ACC112 (cell line): ENCODE data around the gene DSCAM.
"Not testable (repeated sequence)": the region's sequence is repeated elsewhere in the genome, so short reads cannot be mapped to it uniquely, and the experiment has no call there.

Experiments used
- H2AFZ ChIP-seq: fragments of 200-600 bp; sonication (generic); one replicate; pipeline ENCODE4 v1.6.0; 2017; ENCODE audit warnings: antibody characterized with exemption, low read length; ENCODE audit not compliant: unreplicated experiment
- H3K27ac ChIP-seq: fragments of 200-600 bp; sonication (generic); 2 replicates; pipeline ENCODE4 v1.5.1; 2014; ENCODE audit warnings: low read depth, mild to moderate bottlenecking, antibody characterized with exemption, low read length, moderate library complexity
- H3K27me3 ChIP-seq: fragments of 200-600 bp; sonication (generic); 2 replicates; pipeline ENCODE4 v1.6.1; 2014; ENCODE audit warnings: mild to moderate bottlenecking, antibody characterized with exemption, low read length, moderate library complexity, mixed read lengths; ENCODE audit not compliant: insufficient read depth
- H3K36me3 ChIP-seq: fragments of 200-600 bp; sonication (generic); 2 replicates; pipeline ENCODE4 v1.6.1; 2016; ENCODE audit warnings: mild to moderate bottlenecking, antibody characterized with exemption, low read length, moderate library complexity, mixed read lengths; ENCODE audit not compliant: insufficient read depth
- H3K4me1 ChIP-seq: fragments of 200-600 bp; sonication (generic); one replicate; pipeline ENCODE4 v1.6.1; 2016; ENCODE audit warnings: low read length, mixed read lengths; ENCODE audit not compliant: insufficient read depth, unreplicated experiment, control insufficient read depth
- H3K4me3 ChIP-seq: fragments of 200-600 bp; sonication (generic); 2 replicates; pipeline ENCODE4 v1.5.1; 2014; ENCODE audit warnings: mild to moderate bottlenecking, low read depth, low read length
- H3K79me2 ChIP-seq: fragments of 200-600 bp; sonication (generic); one replicate; pipeline ENCODE4 v1.6.0; 2016; ENCODE audit warnings: low read length; ENCODE audit not compliant: control insufficient read depth, unreplicated experiment, insufficient read depth

The DSCAM gene

DNA sequence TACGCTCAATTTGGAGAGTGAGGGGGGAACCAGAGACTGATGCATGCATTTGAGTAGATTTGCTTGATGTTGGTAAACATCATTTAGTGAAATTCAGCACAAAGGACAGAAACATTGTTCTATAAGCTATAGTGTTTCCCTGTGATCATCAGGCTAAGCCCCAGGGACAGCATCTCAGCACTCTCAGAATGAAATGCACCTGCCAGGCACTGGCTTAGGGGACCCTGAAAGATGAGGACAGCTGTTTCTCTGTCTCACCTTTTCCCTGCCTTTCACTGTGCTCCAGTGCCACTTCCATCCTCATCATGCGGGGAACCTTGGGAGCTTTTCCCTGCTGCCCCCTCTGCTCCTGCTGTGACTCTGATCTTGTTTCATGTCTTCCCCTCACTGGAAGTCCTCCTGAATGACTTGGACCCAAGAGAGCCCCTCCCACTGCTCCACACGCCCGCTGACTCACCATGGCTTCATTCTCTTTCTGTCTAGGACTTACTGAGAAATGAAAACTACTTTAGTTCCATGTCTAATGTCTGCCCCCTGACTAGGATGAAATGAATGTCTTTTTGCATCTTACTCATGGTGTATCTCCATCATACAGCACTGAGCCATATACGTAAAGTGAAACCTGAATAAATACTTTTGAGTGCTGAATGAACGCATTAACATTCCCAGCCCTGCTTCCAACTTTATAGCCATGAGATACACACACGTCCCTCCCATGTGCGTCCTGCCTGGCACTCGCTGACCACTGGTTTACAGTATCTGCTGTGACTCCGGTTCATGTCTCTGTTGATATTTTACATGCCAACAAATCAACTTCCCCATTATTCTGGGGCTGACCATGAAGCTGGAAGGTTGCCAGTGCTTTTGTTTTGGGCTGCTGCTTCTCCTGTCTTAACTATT, 797.7 kb downstream of the DSCAM start:
- H3K79me2 ChIP-seq, result no peaks in the 10 kb centered on the region
- no peak overlapping the region for H3K27ac ChIP-seq
- H3K36me3 ChIP-seq, result no peaks in the 10 kb centered on the region
- H3K27me3 ChIP-seq, result no peaks in the 10 kb centered on the region
- no peak overlapping the region for H2AFZ ChIP-seq
- no peak overlapping the region for H3K4me3 ChIP-seq
- H3K4me1 ChIP-seq, result no peaks in the 10 kb centered on the region

DNA sequence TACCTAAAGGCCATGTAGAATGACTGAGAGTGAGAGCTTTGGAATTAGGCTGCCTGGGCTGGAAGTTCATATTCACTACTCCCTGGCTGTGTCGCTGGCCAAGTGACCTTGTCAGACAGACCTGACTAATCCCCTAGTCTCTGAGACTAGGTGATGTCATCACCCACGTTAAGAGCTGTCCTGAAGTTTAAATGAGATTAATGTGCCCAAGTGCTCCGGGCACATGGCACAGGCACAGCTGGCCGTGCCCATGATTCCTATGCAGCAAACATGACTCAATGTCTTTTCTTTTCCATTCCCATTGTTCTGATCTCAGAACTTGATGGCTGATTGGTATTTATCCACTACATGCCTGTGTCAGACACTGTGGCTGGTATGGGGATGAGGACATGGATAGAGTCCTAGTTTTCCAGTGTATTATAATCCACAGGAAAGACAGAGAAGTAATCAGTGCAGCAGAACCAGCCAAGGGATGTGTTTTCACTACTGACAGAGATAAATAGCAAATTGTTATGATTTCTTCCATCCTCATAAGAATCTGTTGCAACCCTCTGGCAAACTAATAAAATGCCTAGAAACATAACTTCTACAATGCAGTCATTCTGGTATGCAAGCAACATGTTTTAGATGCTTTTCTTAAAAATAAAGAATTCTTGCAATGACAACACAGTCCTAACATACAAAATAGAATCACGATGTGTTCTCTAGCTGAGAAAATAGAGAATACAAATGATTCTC, 798.8 kb downstream of the DSCAM start:
- no peak overlapping the region for H3K27ac ChIP-seq
- H3K27me3 ChIP-seq, result no peaks in the 10 kb centered on the region
- H3K4me3 ChIP-seq, result no peak overlapping the region
- H3K36me3 ChIP-seq, result no peaks in the 10 kb centered on the region
- H2AFZ ChIP-seq, result no peak overlapping the region
- no peaks in the 10 kb centered on the region for H3K79me2 ChIP-seq
- no peaks in the 10 kb centered on the region for H3K4me1 ChIP-seq

DNA sequence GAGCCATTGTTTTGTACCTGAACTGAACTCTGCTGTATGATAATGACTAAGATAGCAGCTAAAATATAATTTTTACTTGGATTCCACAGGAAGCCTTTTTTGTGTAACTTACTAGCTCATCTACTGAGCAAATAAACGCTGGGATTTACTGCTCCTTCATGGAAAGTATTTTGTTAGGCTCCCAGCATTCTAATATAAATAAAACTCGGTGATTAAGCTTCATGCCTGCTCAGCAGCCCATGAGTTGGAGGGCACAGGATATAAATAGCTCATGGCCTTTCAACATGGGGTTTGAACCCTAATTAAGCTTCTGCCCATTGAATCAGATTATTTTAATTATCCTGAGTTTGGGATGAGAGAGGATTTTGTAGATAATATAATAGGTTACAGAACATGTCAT, 799.7 kb downstream of the DSCAM start:
- Histone ChIP-seq H3K36me3 (no peaks in the 10 kb centered on the region), H3K79me2 (no peaks in the 10 kb centered on the region)

DNA sequence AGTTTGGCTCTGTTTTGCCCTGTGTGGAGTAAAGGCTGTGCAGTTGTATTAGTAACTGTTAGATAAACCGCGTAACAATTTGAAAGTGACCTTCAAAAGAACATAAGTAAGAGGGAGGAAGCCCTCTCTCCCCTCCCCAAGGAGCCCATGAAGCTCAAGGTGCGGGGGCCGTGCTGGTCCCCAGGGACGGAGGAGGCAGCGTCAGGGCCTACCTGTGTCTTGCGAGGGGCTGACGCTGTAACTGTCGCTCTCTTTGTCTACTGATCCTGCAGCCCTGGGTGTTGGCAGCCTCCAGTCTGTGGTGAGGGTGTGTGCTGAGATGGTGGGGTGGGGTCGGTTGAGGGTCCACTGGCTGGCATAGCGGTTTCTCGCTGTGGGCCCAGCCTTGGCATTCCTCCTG, 803.1 kb downstream of the DSCAM start:
- no peak overlapping the region for H3K4me3 ChIP-seq
- H3K79me2 ChIP-seq, result no peaks in the 10 kb centered on the region
- no peak overlapping the region for H3K27ac ChIP-seq
- no peak overlapping the region for H2AFZ ChIP-seq
- no peaks in the 10 kb centered on the region for H3K27me3 ChIP-seq
- no peaks in the 10 kb centered on the region for H3K4me1 ChIP-seq
- H3K36me3 ChIP-seq, result no peaks in the 10 kb centered on the region

More for the DNA sequence above, 799.7 kb downstream of the DSCAM start:
- Histone ChIP-seq H3K4me1 (no peaks in the 10 kb centered on the region), H3K27me3 (no peaks in the 10 kb centered on the region), H2AFZ (no peak overlapping the region), H3K4me3 (no peak overlapping the region), H3K27ac (no peak overlapping the region)

DNA sequence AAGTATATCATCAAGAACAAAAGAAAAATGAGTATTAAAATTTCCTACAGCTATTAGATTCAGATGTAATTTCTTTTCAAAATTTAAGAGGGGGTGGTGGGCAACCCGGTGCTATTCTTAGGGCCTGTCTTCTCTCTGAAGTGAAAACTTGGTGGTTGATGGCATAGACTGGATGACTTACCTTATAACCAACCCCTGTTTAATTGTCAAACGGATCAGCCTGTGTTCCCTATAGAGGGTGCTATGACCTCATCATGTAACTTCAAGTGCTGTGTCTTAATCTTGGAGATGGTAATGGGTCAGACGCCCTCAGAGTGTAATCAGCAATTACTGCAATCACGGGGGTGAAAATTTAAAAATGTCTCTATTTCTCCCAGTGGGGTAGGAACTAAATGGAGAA, 803.5 kb downstream of the DSCAM start:
- H3K27ac ChIP-seq, result no peak overlapping the region
- no peak overlapping the region for H2AFZ ChIP-seq
- no peaks in the 10 kb centered on the region for H3K27me3 ChIP-seq
- H3K4me1 ChIP-seq, result no peaks in the 10 kb centered on the region
- no peaks in the 10 kb centered on the region for H3K79me2 ChIP-seq
- H3K4me3 ChIP-seq, result no peak overlapping the region
- no peaks in the 10 kb centered on the region for H3K36me3 ChIP-seq

DNA sequence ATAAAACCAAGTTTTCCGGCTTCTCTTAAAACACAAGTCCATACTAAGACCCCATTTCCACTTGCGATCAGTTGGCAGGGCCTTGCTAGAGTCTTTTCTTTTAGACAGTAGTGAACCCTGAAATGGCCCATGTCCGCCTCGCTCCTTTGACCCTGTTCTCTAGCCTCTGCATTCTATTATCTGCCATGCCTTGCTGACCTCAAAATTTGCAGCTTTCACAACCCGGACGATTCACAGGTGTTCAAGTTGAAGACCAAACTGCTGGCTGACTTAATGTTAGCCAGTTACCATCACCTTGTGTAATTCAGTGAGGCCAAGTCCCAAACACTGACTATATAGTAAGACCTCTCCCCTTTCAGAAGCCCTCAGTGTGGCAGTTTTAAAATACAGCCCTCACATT, 805.5 kb downstream of the DSCAM start:
- H3K79me2 ChIP-seq, result no peaks in the 10 kb centered on the region
- H2AFZ ChIP-seq, result no peak overlapping the region
- no peaks in the 10 kb centered on the region for H3K4me1 ChIP-seq
- no peak overlapping the region for H3K4me3 ChIP-seq
- no peaks in the 10 kb centered on the region for H3K36me3 ChIP-seq
- no peaks in the 10 kb centered on the region for H3K27me3 ChIP-seq
- no peak overlapping the region for H3K27ac ChIP-seq

DNA sequence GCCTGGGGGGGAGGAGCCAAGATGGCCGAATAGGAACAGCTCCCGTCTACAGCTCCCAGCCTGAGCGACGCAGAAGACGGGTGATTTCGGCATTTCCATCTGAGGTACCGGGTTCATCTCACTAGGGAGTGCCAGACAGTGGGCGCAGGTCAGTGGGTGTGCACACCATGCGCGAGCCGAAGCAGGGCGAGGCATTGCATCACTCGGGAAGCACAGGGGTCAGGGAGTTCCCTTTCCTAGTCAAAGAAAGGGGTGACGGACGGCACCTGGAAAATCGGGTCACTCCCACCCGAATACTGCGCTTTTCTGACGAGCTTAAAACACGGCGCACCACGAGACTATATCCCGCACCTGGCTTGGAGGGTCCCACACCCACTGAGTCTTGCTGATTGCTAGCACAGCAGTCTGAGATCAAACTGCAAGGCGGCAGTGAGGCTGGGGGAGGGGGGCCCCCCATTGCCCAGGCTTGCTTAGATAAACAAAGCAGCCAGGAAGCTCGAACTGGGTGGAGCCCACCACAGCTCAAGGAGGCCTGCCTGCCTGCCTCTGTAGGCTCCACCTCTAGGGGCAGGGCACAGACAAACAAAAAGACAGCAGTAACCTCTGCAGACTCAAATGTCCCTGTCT, 813.7 kb downstream of the DSCAM start:
- H3K27me3 ChIP-seq, H3K4me1 ChIP-seq, H3K27ac ChIP-seq, H2AFZ ChIP-seq, H3K79me2 ChIP-seq, H3K36me3 ChIP-seq, H3K4me3 ChIP-seq: not testable (repeated sequence)

DNA sequence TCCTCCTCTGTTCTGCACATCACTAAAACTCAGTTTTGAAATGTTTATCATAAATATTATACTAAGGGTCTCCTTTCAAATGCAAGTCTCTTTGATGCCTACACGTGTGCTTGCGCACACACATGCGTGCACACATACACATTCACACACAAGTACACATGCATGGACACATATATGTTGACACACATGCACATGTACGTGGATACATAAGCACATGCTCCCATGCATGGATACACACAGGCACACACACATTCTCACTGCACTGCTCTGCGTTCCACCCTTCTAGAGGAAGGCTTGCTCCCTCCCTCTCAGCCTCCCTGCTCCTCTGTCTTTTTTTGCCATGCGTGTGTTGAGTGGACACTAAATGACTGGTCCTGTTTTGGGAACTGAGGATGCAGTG, 817.1 kb downstream of the DSCAM start:
- Histone ChIP-seq H2AFZ (no peak overlapping the region), H3K4me3 (no peak overlapping the region), H3K36me3 (no peaks in the 10 kb centered on the region), H3K27ac (no peak overlapping the region), H3K79me2 (no peaks in the 10 kb centered on the region), H3K27me3 (no peaks in the 10 kb centered on the region), H3K4me1 (no peaks in the 10 kb centered on the region)

DNA sequence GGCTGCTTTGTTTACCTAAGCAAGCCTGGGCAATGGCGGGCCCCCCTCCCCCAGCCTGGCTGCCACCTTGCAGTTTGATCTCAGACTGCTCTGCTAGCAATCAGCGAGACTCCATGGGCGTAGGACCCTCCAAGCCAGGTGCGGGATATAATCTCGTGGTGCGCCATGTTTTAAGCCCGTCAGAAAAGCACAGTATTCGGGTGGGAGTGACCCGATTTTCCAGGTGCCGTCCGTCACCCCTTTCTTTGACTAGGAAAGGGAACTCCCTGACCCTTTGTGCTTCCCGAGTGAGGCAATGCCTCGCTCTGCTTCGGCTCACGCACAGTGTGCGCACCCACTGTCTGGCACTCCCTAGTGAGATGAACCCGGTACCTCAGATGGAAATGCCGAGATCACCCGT, 818.6 kb downstream of the DSCAM start:
- H2AFZ ChIP-seq, H3K36me3 ChIP-seq, H3K4me3 ChIP-seq, H3K4me1 ChIP-seq, H3K27ac ChIP-seq, H3K27me3 ChIP-seq, H3K79me2 ChIP-seq: not testable (repeated sequence)

DNA sequence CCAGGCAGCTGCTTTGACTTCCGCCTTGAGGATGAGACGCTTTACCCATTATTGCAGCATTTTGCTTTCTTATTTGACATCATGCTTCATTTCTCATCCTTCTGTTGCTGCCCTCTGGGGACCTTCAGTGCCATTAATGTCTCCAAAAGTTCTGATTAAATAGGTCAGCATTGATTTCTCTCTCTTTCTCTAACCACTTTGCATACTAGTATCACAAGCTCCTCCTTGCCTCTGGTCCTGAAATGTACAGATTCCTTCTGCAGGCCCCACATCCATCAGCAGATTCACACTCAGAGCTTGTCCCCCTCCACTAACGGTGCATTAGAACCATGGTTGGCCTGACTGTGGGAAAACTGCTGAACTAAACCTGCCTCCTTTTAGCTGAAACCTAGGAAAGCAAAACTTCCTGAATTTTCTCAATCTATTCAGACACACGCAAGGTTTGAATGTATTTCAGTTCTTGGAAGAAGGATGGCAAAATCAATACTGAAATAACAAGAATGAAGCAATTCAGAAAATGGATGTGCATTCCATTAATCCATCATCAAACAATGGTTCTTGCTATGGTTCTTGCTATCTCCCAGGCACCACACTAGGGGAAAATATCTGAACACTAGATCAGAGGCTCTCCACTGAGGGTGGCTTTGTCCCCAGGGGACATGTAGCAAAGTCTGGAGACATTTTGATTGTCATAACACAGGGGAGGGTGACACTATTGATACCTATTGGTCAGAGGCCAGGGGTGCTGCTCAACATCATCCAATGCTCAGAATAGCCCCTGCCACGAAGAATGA, 825.2 kb downstream of the DSCAM start:
- Histone ChIP-seq H3K79me2 (no peaks in the 10 kb centered on the region), H3K4me3 (no peak overlapping the region), H3K27me3 (no peaks in the 10 kb centered on the region), H3K4me1 (no peaks in the 10 kb centered on the region), H3K27ac (no peak overlapping the region), H3K36me3 (no peaks in the 10 kb centered on the region), H2AFZ (no peak overlapping the region)
